Right forelimb (tissue), 1 donor: ENCODE data around the gene TBATA.
A peak's percentile ranks its signal among the peaks of the same experiment; 100 is the strongest.

Source experiments
- DNase-seq: peaks from one replicate; pipeline ENCODE4 v3.0.0-alpha.2; 2018

TBATA gene

GRCh38 chr10:70742537-70743429 lies 42.4 kb downstream of the TBATA start:
- peak; percentile 70 for DNase-seq

GRCh38 chr10:70740406-70741288 lies 44.5 kb downstream of the TBATA start:
- no peak for DNase-seq

GRCh38 chr10:70738761-70739121 lies 46.4 kb downstream of the TBATA start:
- no peak for DNase-seq

GRCh38 chr10:70738006-70738760 lies 47.0 kb downstream of the TBATA start:
- no peak for DNase-seq

GRCh38 chr10:70737250-70737649 lies 47.9 kb downstream of the TBATA start:
- DNase-seq, result no peak

- no peak for DNase-seq
These were observed 48.7 kb downstream of the TBATA start for GRCh38 chr10:70736525-70736924.

GRCh38 chr10:70735161-70735560 lies 50.0 kb downstream of the TBATA start:
- no peak for DNase-seq

- DNase-seq, result no peak
These were observed 52.1 kb downstream of the TBATA start for GRCh38 chr10:70733051-70733450.

GRCh38 chr10:70732569-70732968 lies 52.6 kb downstream of the TBATA start:
- DNase-seq, result no peak

GRCh38 chr10:70730955-70731354 lies 54.2 kb downstream of the TBATA start:
- no peak for DNase-seq

- no peak for DNase-seq
These were observed 55.3 kb downstream of the TBATA start for GRCh38 chr10:70729763-70730357.

- DNase-seq, result no peak
These were observed 56.8 kb downstream of the TBATA start for GRCh38 chr10:70728328-70728727.

GRCh38 chr10:70726909-70727495 lies 58.2 kb downstream of the TBATA start:
- no peak for DNase-seq

- no peak for DNase-seq
These were observed 61.4 kb downstream of the TBATA start for GRCh38 chr10:70723771-70724170.

- DNase-seq, result no peak
These were observed 62.3 kb downstream of the TBATA start for GRCh38 chr10:70722820-70723424.
